Neural cell (in vitro differentiated cells): ENCODE results near the gene TRPM8. TPM values are rescaled to one million over a fixed set of nuclear protein-coding genes. Genes with fewer than 3 reads are reported as not detected.

ENCODE experiments used
- H2AFZ ChIP-seq: fragments of 200-600, 300-800 bp; sonication (generic), shearing (Covaris generic); 2 replicates; pipeline ENCODE4 v1.6.0; 2014; ENCODE audit warnings: low read depth, mild to moderate bottlenecking, antibody characterized with exemption, low read length, moderate library complexity
- H3F3A ChIP-seq: fragments of 200-600 bp; shearing (Covaris generic); 2 replicates; pipeline ENCODE4 v1.6.1; 2016; ENCODE audit warnings: mild to moderate bottlenecking, moderate library complexity, mixed read lengths, antibody characterized with exemption, low read length; ENCODE audit not compliant: insufficient read depth, poor library complexity, severe bottlenecking
- H3K27ac ChIP-seq: fragments of 200-600, 300-800 bp; sonication (generic), shearing (Covaris generic); 2 replicates; pipeline ENCODE4 v1.5.1; 2014; ENCODE audit warnings: mild to moderate bottlenecking, low read length, moderate library complexity
- H3K27me3 ChIP-seq: fragments of 300-800, 200-600 bp; sonication (generic), shearing (Covaris generic); 2 replicates; pipeline ENCODE4 v1.6.0; 2014; ENCODE audit warnings: mild to moderate bottlenecking, low read depth, low read length, moderate library complexity; ENCODE audit not compliant: insufficient read depth
- H3K36me3 ChIP-seq: fragments of 300-800, 200-600 bp; sonication (generic), shearing (Covaris generic); 2 replicates; pipeline ENCODE4 v1.5.1; 2014; ENCODE audit warnings: mild to moderate bottlenecking, antibody characterized with exemption, low read length, moderate library complexity; ENCODE audit not compliant: insufficient read depth
- H3K4me2 ChIP-seq: fragments of 300-800, 200-600 bp; sonication (generic), shearing (Covaris generic); 2 replicates; pipeline ENCODE4 v1.6.0; 2014; ENCODE audit warnings: mild to moderate bottlenecking, low read length
- H3K4me3 ChIP-seq: fragments of 300-800, 200-600 bp; sonication (generic), shearing (Covaris generic); 2 replicates; pipeline ENCODE4 v1.5.1; 2014; ENCODE audit warnings: mild to moderate bottlenecking, low read length, moderate library complexity
- H3K79me2 ChIP-seq: fragments of 200-600 bp; shearing (Covaris generic); replicated peaks from 2 replicates; pipeline ENCODE4 v1.6.0; 2014; ENCODE audit warnings: mild to moderate bottlenecking, low read length, moderate library complexity; ENCODE audit not compliant: insufficient read depth
- H3K9ac ChIP-seq: fragments of 300-800, 200-600 bp; sonication (generic), shearing (Covaris generic); 2 replicates; pipeline ENCODE4 v1.6.1; 2016; ENCODE audit warnings: mild to moderate bottlenecking, low read length, mixed read lengths
- H3K9me2 ChIP-seq: fragments of 200-600 bp; shearing (Covaris generic); 2 replicates; pipeline ENCODE4 v1.6.1; 2016; ENCODE audit warnings: mild to moderate bottlenecking, low read length, mixed read lengths; ENCODE audit not compliant: insufficient read depth
- H3K9me3 ChIP-seq: fragments of 200-600, 300-800 bp; sonication (generic), shearing (Covaris generic); 2 replicates; pipeline ENCODE4 v1.6.1; 2016; ENCODE audit warnings: mild to moderate bottlenecking, mixed run types, low read length, moderate library complexity, mixed read lengths
- H4K20me1 ChIP-seq: fragments of 200-600 bp; shearing (Covaris generic); 2 replicates; pipeline ENCODE4 v1.6.1; 2016; ENCODE audit warnings: mild to moderate bottlenecking, mixed run types; ENCODE audit not compliant: insufficient read depth
- EP300 ChIP-seq: fragments of 450-650 bp; conservative IDR thresholded peaks from 2 replicates; pipeline ENCODE4 v1.6.1; 2014; ENCODE audit warnings: antibody characterized with exemption, mild to moderate bottlenecking, moderate library complexity; ENCODE audit not compliant: poor library complexity, severe bottlenecking
- EZH2 ChIP-seq: fragments of 200-600, 300-800 bp; shearing (Covaris generic), sonication (generic); IDR thresholded peaks from 2 replicates; pipeline ENCODE4 v1.6.1; 2014; ENCODE audit warnings: antibody characterized with exemption, low read length, borderline replicate concordance, mild to moderate bottlenecking; ENCODE audit not compliant: insufficient read depth, poor library complexity, severe bottlenecking
- MXI1 ChIP-seq: fragments of 450-650 bp; conservative IDR thresholded peaks from 2 replicates; pipeline ENCODE4 v1.6.1; 2014; ENCODE audit warnings: antibody characterized with exemption, mild to moderate bottlenecking; ENCODE audit not compliant: poor library complexity, severe bottlenecking
- POLR2AphosphoS5 ChIP-seq: IDR thresholded peaks from 2 replicates; pipeline ENCODE4 v1.6.1; 2012
- RAD21 ChIP-seq: fragments of 450-650 bp; conservative IDR thresholded peaks from 2 replicates; pipeline ENCODE4 v1.6.1; 2014; ENCODE audit warnings: antibody characterized with exemption, mild to moderate bottlenecking, moderate library complexity
- SMC3 ChIP-seq: fragments of 450-650 bp; conservative IDR thresholded peaks from 2 replicates; pipeline ENCODE4 v1.6.1; 2014; ENCODE audit warnings: antibody characterized with exemption, mild to moderate bottlenecking, moderate library complexity; ENCODE audit not compliant: poor library complexity
- TAF1 ChIP-seq: IDR thresholded peaks from 2 replicates; pipeline ENCODE4 v1.6.1; 2012; ENCODE audit warnings: low read depth
- polyA plus RNA-seq: library from polyadenylated mRNA; depleted of rRNA; stranded (reverse); fragments of >200 nt; gene quantifications from 2 replicates; pipeline ENCODE4 v1.2.3, GENCODE V29; 2014
- TF ChIP-seq, protein P1 (sequence below): fragments of 450-650 bp; IDR thresholded peaks from 2 replicates; pipeline ENCODE4 v1.5.1; 2014; ENCODE audit warnings: antibody characterized with exemption, mild to moderate bottlenecking, moderate library complexity; ENCODE audit not compliant: poor library complexity, severe bottlenecking
- TF ChIP-seq, protein P2 (sequence below): IDR thresholded peaks from 2 replicates; pipeline ENCODE4 v1.6.1; 2012; ENCODE audit warnings: borderline replicate concordance

TRPM8 gene
- polyA plus RNA-seq, 1 donor from 2014 or later: not detected

DNA sequence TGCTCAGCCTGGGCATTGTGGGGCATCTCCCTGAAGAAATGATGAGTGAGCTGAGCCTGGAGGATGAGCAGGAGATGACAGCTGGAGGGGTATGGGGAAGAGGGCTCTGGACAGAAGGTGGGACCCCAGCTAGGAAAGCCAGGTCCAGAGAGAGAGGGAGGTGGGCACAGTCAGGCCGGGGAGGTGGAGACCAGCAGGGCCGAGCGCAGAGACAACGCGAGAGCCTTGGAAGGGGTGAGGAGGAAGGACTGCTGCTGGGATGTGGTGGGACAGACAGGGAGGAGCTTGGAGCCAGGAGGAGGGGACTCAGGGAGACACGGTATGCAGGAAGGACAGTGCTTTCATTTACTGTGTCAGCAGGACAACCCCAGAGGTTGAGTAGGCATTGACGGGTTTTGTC, 8.2 kb downstream of the TRPM8 start:
- H3K36me3 ChIP-seq: no peaks in the 10 kb centered on the region

DNA sequence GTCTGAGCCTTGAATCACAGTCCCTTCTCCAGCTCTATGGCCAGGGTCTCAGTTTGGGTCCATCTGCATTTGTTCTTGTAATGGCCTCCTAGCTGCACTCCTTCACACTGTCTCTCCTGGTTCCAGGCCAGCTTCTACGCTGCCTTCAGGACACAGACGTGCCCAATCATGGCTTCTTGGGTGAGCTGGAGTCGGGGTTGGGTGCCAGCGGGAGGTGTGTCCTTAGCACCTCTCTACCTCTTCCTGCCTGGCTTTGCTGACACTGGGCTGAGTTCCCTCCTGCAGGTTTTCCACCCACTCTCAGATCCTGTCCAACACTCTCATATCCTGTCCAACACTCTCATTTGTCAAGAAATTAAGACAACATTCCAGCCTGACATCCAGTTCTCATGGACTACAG, 9.6 kb downstream of the TRPM8 start:
- no peaks in the 10 kb centered on the region for H3F3A ChIP-seq
- H4K20me1 ChIP-seq: no peaks in the 10 kb centered on the region
- no peaks in the 10 kb centered on the region for H3K9me2 ChIP-seq
- H3K27ac ChIP-seq: no peak overlapping the region
- H3K27me3 ChIP-seq: no peaks in the 10 kb centered on the region
- no peak overlapping the region for H3K9ac ChIP-seq
- no peak overlapping the region for H2AFZ ChIP-seq
- no peaks in the 10 kb centered on the region for H3K79me2 ChIP-seq
- no peak for TF ChIP-seq TAF1
- no peak for TF ChIP-seq MXI1
- no peak for TF ChIP-seq EP300
- no peak for TF ChIP-seq SMC3
- TF ChIP-seq RAD21: no peak
- no peak for TF ChIP-seq EZH2
- TF ChIP-seq POLR2AphosphoS5: no peak
- TF ChIP-seq, protein P1, sequence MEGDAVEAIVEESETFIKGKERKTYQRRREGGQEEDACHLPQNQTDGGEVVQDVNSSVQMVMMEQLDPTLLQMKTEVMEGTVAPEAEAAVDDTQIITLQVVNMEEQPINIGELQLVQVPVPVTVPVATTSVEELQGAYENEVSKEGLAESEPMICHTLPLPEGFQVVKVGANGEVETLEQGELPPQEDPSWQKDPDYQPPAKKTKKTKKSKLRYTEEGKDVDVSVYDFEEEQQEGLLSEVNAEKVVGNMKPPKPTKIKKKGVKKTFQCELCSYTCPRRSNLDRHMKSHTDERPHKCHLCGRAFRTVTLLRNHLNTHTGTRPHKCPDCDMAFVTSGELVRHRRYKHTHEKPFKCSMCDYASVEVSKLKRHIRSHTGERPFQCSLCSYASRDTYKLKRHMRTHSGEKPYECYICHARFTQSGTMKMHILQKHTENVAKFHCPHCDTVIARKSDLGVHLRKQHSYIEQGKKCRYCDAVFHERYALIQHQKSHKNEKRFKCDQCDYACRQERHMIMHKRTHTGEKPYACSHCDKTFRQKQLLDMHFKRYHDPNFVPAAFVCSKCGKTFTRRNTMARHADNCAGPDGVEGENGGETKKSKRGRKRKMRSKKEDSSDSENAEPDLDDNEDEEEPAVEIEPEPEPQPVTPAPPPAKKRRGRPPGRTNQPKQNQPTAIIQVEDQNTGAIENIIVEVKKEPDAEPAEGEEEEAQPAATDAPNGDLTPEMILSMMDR: no peak
- TF ChIP-seq, protein P2, sequence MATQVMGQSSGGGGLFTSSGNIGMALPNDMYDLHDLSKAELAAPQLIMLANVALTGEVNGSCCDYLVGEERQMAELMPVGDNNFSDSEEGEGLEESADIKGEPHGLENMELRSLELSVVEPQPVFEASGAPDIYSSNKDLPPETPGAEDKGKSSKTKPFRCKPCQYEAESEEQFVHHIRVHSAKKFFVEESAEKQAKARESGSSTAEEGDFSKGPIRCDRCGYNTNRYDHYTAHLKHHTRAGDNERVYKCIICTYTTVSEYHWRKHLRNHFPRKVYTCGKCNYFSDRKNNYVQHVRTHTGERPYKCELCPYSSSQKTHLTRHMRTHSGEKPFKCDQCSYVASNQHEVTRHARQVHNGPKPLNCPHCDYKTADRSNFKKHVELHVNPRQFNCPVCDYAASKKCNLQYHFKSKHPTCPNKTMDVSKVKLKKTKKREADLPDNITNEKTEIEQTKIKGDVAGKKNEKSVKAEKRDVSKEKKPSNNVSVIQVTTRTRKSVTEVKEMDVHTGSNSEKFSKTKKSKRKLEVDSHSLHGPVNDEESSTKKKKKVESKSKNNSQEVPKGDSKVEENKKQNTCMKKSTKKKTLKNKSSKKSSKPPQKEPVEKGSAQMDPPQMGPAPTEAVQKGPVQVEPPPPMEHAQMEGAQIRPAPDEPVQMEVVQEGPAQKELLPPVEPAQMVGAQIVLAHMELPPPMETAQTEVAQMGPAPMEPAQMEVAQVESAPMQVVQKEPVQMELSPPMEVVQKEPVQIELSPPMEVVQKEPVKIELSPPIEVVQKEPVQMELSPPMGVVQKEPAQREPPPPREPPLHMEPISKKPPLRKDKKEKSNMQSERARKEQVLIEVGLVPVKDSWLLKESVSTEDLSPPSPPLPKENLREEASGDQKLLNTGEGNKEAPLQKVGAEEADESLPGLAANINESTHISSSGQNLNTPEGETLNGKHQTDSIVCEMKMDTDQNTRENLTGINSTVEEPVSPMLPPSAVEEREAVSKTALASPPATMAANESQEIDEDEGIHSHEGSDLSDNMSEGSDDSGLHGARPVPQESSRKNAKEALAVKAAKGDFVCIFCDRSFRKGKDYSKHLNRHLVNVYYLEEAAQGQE: no peak
- no peak overlapping the region for H3K4me3 ChIP-seq
- no peaks in the 10 kb centered on the region for H3K9me3 ChIP-seq
- no peak overlapping the region for H3K4me2 ChIP-seq
- H3K36me3 ChIP-seq: no peaks in the 10 kb centered on the region

More for the DNA sequence above, 8.2 kb downstream of the TRPM8 start:
- Histone ChIP-seq H3F3A (no peaks in the 10 kb centered on the region), H3K9me2 (no peaks in the 10 kb centered on the region), H3K79me2 (no peaks in the 10 kb centered on the region), H3K4me3 (no peak overlapping the region), H2AFZ (no peak overlapping the region), H3K27ac (no peak overlapping the region), H4K20me1 (no peaks in the 10 kb centered on the region), H3K9me3 (no peaks in the 10 kb centered on the region), H3K9ac (no peak overlapping the region), H3K4me2 (no peak overlapping the region), H3K27me3 (no peaks in the 10 kb centered on the region)
- no peak for TF ChIP-seq SMC3
